ENCODE results near the gene PPM1N. TPM values are rescaled to one million over a fixed set of nuclear protein-coding genes. Genes with fewer than 3 reads are reported as not detected.

PPM1N gene
- total and polyA plus RNA-seq, 2 of the 13 experiments (the other 11 are each of a cell fraction or from before 2014, with no cell fraction given): 0.31 to 1.8 TPM

- TF ChIP-seq PLSCR1 (CRISPR knock-in tag; IDR thresholded peaks at IDR 0.05; ENCODE audit: borderline replicate concordance) (no peak), ZNF446 (CRISPR knock-in tag; IDR thresholded peaks at IDR 0.05) (no peak), ZNF275 (CRISPR knock-in tag; IDR thresholded peaks at IDR 0.05; ENCODE audit: borderline replicate concordance) (no peak), ZNF747 (CRISPR knock-in tag; IDR thresholded peaks at IDR 0.05; ENCODE audit: borderline replicate concordance) (no peak), KLF9 (CRISPR knock-in tag; IDR thresholded peaks at IDR 0.05; ENCODE audit: low read depth) (no peak), CTCF (CRISPR knock-in tag; IDR thresholded peaks at IDR 0.05) (no peak), ZNF598 (CRISPR knock-in tag; IDR thresholded peaks at IDR 0.05; ENCODE audit: borderline replicate concordance) (0 out of 2 replicates have a peak, but pooled peaks have one; percentile 11), ZNF280B (CRISPR knock-in tag; IDR thresholded peaks at IDR 0.05; ENCODE audit: borderline replicate concordance) (no peak), IKZF4 (CRISPR knock-in tag; IDR thresholded peaks at IDR 0.05; ENCODE audit: borderline replicate concordance, low read depth, not compliant biosample characterization) (no peak), FOXA3 (CRISPR knock-in tag; IDR thresholded peaks at IDR 0.05) (0 out of 2 replicates have a peak, but pooled peaks have one; percentile 19), ZNF792 (CRISPR knock-in tag; IDR thresholded peaks at IDR 0.05) (0 out of 2 replicates have a peak, but pooled peaks have one; percentile 28), YEATS2 (CRISPR knock-in tag; IDR thresholded peaks at IDR 0.05; ENCODE audit: borderline replicate concordance) (0 out of 2 replicates have a peak, but pooled peaks have one; percentile 18), EZH2 (conservative IDR thresholded peaks at IDR 0.05; ENCODE audit: low read depth, low read length) (no peak), ZFP90 (CRISPR knock-in tag; IDR thresholded peaks at IDR 0.05; ENCODE audit: borderline replicate concordance) (no peak), ZNF18 (CRISPR knock-in tag; IDR thresholded peaks at IDR 0.05; ENCODE audit: insufficient replicate concordance) (peak; percentile 38), ATF2 (CRISPR knock-in tag; IDR thresholded peaks at IDR 0.05) (0 out of 2 replicates have a peak, but pooled peaks have one; percentile 14), ZNF136 (CRISPR knock-in tag; IDR thresholded peaks at IDR 0.05; ENCODE audit: low read depth) (0 out of 2 replicates have a peak, but pooled peaks have one; percentile 28), ATRX (CRISPR knock-in tag; IDR thresholded peaks at IDR 0.05; ENCODE audit: borderline replicate concordance) (no peak), ZNF441 (CRISPR knock-in tag; IDR thresholded peaks at IDR 0.05; ENCODE audit: borderline replicate concordance) (no peak)
Observed at GRCh38 chr19:45505151-45505995, 7.1 kb downstream of the PPM1N start (continued).
